ENCODE measurements around the gene OR52I1.

OR52I1 gene, protein sequence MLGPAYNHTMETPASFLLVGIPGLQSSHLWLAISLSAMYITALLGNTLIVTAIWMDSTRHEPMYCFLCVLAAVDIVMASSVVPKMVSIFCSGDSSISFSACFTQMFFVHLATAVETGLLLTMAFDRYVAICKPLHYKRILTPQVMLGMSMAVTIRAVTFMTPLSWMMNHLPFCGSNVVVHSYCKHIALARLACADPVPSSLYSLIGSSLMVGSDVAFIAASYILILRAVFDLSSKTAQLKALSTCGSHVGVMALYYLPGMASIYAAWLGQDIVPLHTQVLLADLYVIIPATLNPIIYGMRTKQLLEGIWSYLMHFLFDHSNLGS

DNA sequence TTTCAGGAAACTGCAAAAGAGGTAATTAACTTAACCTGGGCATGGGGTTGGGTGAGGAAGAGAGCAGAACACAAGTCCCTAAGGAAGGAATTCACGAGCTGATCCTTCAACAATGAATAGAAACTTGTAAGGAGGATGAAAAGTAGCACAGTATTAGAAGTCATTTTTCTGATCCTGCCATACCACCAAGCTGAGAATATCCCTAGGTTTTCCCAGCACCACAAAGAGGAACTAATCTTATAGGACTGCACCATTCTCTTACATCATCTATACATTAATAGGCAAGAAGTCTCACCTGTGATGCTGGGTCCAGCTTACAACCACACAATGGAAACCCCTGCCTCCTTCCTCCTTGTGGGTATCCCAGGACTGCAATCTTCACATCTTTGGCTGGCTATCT lies at the start of gene OR52I1:
Gene OR52I1 (plus strand): TSS at position 301 of the 400 bp plus-strand sequence. CDS start 0 bp downstream, at position 301.
- DNase-seq, result no peak

- no peak for DNase-seq
These were observed 48.9 kb upstream of the OR52I1 start, which contains the start of gene OR52M1 for GRCh38 chr11:4544891-4545290. TSS of gene OR52M1 (plus strand) at chr11:4545191. CDS start at chr11:4545191, 0 bp downstream.

DNA sequence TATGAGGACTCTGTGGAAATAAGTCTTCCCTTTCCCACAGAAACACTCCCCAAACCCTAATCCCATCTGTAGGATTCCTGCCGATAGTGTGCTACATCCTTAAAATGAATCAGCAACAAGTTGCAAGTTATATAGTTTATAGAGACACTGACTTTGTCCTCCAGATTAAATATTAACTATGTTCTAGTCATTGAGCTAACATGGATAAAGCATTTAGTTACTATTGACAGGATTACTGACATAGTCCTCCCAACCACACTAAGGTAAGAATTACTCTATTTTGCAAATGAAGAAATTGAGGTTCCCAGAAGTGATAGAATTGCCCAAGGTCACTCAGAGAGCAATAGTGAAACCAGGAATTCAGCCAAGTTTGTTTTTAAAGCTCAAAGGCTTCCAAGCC lies 47.0 kb upstream of the OR52I1 start:
- DNase-seq, result no peak

GRCh38 chr11:4547416-4547815 lies 46.4 kb upstream of the OR52I1 start:
- no peak for DNase-seq

- DNase-seq, result no peak
These were observed 42.4 kb upstream of the OR52I1 start for GRCh38 chr11:4551346-4551979.

- no peak for DNase-seq
These were observed 34.1 kb upstream of the OR52I1 start for GRCh38 chr11:4559527-4560440.

GRCh38 chr11:4560467-4560866 lies 33.4 kb upstream of the OR52I1 start:
- no peak for DNase-seq

- no peak for DNase-seq
These were observed 28.5 kb upstream of the OR52I1 start for GRCh38 chr11:4565371-4565770.

GRCh38 chr11:4569075-4569474 lies 24.8 kb upstream of the OR52I1 start:
- no peak for DNase-seq

GRCh38 chr11:4576880-4577279 lies 17.0 kb upstream of the OR52I1 start:
- no peak for DNase-seq

- DNase-seq, result no peak
These were observed 16.1 kb upstream of the OR52I1 start for GRCh38 chr11:4577761-4578160.

DNA sequence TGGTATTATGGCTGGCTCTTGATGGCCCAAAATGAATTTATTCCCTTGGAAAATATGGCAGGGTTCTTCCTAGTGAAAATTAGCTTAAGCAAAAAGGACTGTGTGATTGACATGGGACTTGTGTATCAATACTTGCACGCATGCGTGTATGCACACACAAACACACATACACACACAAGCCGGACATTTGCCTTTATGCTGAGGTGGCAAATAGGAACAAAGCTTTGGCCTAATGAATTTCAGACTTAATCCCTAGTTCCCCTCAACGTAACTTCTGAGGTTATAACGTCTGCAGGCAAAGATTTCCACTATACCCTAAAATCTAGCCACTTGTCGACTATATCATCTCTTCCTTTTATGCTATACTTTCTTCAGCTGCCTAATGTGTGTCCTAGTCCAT lies 15.2 kb upstream of the OR52I1 start:
- no peak for DNase-seq

- DNase-seq, result no peak
These were observed 13.7 kb upstream of the OR52I1 start for GRCh38 chr11:4580124-4580523.

- DNase-seq, result no peak
These were observed 12.4 kb upstream of the OR52I1 start, which contains the start of gene OR52I2 for GRCh38 chr11:4581443-4581842. TSS of gene OR52I2 (plus strand) at chr11:4581743.

GRCh38 chr11:4589017-4589416 lies 4.8 kb upstream of the OR52I1 start:
- DNase-seq, result no peak

- DNase-seq, result no peak
These were observed 11.2 kb downstream of the OR52I1 start for GRCh38 chr11:4605057-4605456.

DNA sequence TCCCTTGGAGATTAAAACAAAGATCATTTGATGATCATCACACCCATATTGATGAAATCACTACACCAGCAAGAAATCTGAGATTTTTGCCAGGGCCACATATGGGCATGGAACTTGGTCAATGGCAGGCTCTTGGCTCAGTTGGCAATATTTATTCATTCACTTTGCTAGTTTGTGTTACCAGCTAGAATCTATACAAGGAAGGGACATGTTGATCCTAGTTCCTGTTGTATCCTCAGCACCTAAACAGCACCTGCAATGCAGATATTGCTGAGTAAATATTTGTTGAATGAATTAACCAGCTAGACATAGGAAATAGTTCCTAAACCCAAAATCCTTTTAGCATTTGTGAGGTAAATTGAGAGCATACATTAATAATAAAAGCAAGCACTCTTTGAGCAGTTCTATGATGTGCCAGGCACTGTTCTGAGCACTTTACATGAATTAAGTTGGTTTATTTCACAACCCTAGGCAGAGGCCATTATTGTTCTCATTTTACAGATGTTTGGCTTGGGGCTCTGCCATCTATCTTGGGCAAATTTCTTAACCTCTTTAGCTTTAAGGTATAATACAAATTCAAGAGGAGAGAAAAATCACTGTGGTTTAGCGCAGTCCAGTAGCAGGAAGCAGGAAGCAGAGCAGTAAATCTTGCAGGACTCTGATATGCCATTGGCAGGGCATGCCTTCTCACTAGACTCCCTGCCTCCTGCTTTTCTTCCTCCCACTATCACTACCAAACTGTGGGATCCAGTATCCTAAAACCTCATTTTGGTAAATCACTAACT lies 12.6 kb downstream of the OR52I1 start:
- DNase-seq, result no peak

GRCh38 chr11:4607096-4607495 lies 13.3 kb downstream of the OR52I1 start:
- no peak for DNase-seq

- DNase-seq, result peak; percentile 86 to 89
These were observed 14.2 kb downstream of the OR52I1 start, which contains the start of gene TRIM68 for GRCh38 chr11:4607781-4608666. TSS of gene TRIM68 (minus strand) at chr11:4608231. CDS start at chr11:4605504, 2,727 bp downstream.

DNA sequence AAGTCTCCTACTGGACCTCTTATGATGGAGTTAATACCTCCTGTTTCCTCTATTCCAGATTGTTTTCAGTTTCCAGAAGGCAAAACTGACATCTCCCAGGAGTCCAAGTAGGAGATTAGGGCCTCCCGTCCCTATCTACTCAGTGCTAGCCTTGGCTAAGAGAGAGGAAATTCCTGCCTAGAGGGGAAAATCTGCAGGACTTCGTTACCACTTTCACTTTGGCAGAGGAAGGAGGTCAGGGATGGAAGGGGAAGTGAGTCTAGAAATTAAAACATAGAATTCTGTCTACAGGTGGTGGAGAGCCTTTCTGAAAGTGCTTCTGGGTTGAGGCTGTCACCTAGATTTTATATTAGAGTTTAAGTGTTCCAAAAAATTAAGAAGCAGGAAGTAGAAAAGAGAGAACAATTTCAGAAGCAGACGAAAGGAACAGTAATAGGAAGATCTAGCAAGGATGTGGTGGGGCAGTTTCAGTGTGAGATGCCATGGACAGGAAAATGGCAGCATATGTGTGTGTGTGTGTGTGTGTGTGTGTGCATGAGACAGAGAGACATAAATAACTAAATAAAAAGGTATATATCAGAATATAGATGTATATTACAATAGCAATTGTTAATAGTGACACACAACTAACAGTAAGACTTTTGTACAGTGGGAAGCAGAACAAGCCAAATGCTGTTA lies 16.6 kb downstream of the OR52I1 start:
- no peak for DNase-seq

DNA sequence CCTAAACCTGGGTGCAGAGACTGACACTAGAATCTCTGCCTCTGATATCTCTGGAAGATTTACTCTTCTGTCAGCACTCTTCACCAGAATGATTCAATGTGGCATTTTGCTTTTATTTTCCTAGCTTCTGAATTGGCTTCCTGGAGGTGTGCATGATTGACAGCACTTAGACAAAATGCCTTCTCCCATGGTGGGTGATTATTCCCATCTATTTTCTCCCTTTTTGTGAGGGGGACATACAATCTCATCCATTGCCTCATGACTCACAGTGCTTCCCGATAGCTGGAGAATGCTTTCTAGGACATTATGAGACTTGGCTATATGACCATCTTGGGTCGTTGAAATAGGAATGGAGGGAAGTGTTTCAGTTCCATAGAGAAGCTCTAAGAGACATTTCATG lies 18.1 kb downstream of the OR52I1 start:
- no peak for DNase-seq
